Embryonic facial prominence (tissue), 1 donor: ENCODE measurements around the gene DPYD.
"Not testable (repeated sequence)": the region's sequence is repeated elsewhere in the genome, so short reads cannot be mapped to it uniquely, and the experiment has no call there.

Experiments used
- DNase-seq: peaks from one replicate; pipeline ENCODE4 v3.0.0-alpha.2; 2016; ENCODE audit errors: extremely low spot score

DPYD gene

DNA sequence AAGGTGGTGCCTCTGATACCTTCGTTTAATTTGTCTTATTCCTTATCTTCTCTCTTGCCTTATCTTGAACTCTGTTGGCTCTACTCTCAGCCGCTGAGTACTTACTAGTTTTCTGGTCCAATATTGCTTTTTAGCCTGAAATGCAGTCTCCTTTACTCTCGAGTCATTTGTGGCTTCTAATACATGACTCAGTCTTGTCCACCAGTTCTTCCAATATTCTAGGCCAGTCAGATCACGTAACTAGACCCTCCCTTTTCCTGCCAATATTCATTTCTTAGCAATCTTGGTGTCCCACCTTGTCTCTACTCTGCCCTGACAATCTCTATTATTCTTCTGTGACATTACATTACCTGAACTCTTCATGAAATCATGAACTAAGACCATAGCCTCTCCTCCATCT lies 555.8 kb downstream of the DPYD start:
- no peak for DNase-seq

GRCh38 chr1:97364086-97364485 lies 556.7 kb downstream of the DPYD start:
- no peak for DNase-seq

DNA sequence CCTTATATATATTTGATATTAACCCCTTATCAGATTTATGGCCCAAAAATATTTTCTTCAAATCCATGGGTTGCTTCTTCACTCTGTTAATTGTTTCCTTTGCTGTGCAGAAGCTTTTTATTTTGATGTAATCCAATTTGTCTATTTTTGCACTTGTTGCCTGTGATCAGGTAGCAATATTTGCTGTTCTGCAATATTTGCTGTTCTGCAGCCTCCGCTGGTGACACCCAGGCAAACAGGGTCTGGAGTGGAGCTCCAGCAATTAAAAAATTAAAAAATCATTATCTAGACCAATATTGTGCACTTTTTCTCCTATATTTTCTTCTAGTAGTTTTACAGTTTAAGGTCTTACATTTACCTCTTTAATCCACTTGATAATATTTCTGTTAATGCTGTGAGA lies 564.5 kb downstream of the DPYD start:
- no peak for DNase-seq

DNA sequence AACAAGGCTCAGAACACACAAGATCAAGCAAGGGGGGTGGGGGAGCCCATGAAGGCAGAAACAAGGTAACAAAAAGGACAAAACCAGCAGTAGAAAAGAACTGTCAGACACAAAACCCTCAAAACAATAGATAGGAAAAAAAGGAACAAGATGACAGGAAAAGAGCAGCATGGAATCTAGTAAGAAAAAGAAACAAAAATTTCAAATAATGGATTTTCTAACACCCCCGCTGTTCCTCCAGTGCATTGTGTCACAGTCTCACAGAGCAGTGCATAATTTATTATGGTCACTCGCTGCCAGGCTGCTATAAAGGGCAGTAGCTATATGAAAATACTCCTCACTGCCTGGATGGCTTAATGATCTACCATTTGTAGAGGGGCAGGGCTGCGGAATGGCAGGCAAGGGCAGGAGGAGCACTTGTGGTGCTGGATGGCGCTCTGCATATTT lies 567.9 kb downstream of the DPYD start:
- DNase-seq: no peak

DNA sequence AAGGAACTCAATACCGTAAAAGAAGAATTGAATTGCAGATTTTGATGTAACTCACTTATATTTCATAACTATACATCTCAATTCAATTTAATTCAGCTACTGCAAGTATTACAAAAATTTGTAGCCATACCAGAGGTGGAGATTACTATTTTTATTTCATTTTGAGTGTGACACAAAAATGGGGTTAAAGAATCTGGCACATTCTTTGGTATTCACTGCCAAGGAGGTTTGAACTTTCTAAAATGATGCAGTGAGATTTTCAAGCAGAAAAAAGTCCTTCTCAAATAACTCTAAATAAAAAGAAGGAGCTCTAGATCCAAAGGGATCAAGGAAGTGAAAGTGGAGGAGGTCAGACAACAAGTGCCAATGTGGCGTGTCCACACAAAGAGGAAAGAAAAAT lies 569.0 kb downstream of the DPYD start:
- no peak for DNase-seq

DNA sequence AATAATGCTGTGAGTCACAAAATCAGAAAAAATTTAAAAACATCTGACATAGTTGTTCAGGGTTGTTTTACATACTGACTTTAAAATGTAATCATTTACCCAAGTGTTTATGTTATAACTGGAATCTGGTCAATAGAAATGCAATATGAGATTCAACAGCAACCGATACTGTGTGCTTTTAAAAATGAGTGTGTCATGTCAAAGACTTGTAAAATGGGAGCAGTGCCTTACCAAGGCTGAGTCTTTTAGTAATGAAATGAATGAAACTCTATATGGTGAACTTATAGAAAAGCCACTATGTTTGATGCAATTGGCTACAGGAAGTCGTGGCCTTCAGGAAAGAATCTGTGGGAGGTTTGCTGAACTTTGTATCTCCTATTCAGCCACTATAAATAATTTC lies 570.2 kb downstream of the DPYD start:
- no peak for DNase-seq

GRCh38 chr1:97350241-97350640 lies 570.6 kb downstream of the DPYD start:
- DNase-seq: no peak

GRCh38 chr1:97349794-97350193 lies 571.0 kb downstream of the DPYD start:
- DNase-seq: not testable (repeated sequence)

GRCh38 chr1:97348599-97349265 lies 572.1 kb downstream of the DPYD start:
- DNase-seq: no peak

GRCh38 chr1:97340951-97341350 lies 579.9 kb downstream of the DPYD start:
- no peak for DNase-seq

DNA sequence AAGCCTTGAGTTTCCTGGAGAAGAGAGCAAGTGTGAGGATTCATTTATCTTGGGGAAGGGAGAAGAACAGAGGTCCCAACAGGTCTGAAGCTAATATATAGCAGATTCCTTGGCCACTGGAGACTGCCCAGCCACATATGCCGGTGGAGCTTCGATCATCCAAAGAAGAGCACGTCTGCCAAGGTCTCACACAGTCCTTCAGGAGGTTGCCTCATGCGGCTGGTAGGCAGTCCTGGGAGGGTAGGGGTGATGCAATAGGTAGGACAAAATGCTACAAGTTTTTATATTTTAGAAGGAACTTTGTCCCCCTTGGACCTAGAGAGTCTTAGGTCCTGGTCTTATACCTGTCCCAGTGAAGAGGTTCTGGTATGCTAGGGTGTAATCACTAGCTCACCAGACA lies 582.5 kb downstream of the DPYD start:
- DNase-seq: no peak

DNA sequence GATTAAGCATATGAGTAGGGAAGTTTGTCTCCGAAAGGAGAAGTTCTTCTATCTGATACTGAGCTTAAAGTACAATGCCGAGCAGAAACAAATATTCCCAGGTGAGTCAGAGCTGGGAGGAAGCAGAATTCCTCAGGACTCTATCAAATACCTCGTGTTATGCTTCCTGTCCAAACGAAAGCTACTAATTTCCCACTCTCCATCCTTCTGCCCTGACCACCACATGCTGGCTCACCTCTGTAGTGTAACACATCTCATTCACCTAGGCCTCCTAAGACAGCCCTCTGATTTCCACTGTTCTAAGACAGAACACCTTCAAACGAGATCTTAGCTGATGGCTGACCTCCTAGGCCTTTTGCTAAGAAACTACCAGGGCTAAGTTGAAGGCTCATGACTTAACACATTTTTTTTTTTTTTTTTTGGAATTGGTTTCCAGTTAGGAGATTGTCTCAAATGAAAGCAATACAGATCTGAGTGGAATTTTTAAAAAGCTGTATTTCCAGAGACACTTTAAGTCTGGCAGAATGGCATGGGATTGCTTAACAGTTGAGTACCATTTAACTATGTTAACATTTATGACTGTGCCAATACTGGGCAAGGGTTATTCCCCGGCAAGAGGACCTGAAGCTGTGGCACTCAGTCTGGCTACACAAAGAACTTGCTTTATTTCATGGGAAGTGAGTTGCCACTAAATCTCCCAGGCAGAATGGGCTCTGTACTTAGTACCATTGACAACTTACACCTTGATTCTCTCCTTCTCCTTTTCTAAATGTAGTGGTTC lies 583.4 kb downstream of the DPYD start:
- DNase-seq: no peak

GRCh38 chr1:97334454-97334853 lies 586.4 kb downstream of the DPYD start:
- DNase-seq: no peak

- DNase-seq: no peak
These were observed 588.1 kb downstream of the DPYD start for GRCh38 chr1:97332716-97333115.

GRCh38 chr1:97331165-97331564 lies 589.7 kb downstream of the DPYD start:
- DNase-seq: no peak

GRCh38 chr1:97314685-97315084 lies 606.1 kb downstream of the DPYD start:
- DNase-seq: no peak

- DNase-seq: no peak
These were observed 612.7 kb downstream of the DPYD start for GRCh38 chr1:97308131-97308530.

DNA sequence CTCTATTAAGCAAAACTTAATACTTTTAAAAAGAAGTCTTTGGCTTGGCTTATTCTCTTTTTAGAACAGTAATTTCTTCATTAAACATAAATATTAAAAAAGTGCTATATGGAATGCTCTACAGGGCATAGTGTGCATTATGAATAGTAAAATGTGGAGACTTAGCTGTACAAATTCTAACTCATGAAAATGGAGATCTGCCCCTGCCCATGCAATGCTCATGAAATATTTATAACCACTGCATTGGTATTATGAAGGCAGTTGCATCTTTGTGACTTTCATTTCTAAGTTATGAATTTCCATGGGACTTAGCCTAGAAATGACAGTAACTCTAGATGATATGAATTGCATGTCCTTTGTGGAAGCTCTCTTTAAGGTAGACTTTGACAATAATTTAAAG lies 613.3 kb downstream of the DPYD start:
- DNase-seq: no peak

GRCh38 chr1:97307151-97307550 lies 613.7 kb downstream of the DPYD start:
- DNase-seq: no peak

DNA sequence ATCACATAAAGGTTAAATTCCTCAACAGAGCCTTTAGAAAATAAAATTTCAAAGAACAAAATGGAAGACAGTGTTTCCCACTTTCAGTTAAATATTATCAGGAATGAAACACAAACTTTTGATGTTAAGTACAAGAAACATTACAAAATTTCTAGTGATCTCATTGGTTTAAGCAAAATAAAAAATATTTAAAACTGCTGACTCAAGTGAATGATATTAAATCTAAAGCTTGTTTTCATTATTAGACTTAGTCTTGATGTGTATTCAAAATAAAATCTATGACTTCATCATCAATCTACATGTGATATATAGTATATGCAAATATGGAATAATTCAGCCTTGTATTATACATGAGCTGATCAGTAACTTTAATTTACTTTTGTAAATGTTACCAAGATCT lies 614.3 kb downstream of the DPYD start:
- DNase-seq: no peak

DNA sequence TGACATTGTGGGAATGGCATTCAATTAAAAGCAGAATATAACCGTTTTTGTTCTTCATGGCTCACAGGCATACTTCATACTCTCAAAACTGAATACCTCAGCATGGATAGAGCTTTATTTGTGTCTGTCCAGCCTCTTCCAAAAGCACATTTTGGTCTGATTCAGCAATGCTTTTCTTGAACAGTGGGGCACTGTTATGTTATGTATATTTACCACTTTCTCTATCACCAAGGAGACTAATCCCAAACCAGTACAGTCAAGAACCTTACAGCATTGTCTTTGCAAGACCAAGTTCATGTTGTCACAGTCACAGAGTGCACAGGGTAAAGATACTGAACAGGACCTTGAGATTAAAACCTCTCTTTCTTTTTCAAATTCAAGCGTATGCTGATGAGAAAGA lies 616.5 kb downstream of the DPYD start:
- no peak for DNase-seq

- no peak for DNase-seq
These were observed 621.9 kb downstream of the DPYD start for GRCh38 chr1:97298966-97299365.

DNA sequence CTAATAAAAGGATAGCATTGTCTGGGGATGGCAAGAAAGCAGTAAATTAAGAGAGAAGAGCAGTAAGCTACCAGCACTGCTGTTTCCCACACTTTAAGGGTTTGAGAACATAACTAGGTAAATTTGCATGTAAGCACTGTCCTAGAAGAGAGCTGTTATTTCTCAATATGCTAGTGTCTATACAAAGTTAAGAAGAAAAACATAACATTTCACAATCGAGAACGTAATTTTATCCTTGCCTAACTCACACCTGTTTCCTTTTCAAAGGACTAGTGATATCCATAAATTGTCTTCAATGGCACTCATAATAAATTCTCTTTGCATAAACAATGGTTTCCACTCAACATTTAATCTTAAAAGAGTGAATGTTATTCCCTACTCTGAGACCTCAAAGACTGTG lies 623.2 kb downstream of the DPYD start:
- no peak for DNase-seq

- DNase-seq: no peak
These were observed 638.9 kb downstream of the DPYD start for GRCh38 chr1:97281962-97282361.
